NCI-H2107 treated with DMSO at 0.1 percent for 48 hours (cell line): ENCODE results near the gene SEMA3G.

Experiments
- DNase-seq: peaks from one replicate; lab custom pipeline; 2025; ENCODE audit not compliant: unreplicated experiment; lab: John Stamatoyannopoulos, UW

SEMA3G gene

GRCh38 chr3:52454250-52454937 is 9.5 kb upstream of the SEMA3G start:
- no peak for DNase-seq

GRCh38 chr3:52453496-52454249 is 8.8 kb upstream of the SEMA3G start, which contains the start of gene TNNC1:
Gene TNNC1, minus strand, starts transcription at chr3:52454041. Its CDS starts 26 bp downstream, at chr3:52454015.
- no peak for DNase-seq

GRCh38 chr3:52452570-52453221 is 7.8 kb upstream of the SEMA3G start:
- no peak for DNase-seq

- DNase-seq = no peak
These were observed 7.2 kb upstream of the SEMA3G start for GRCh38 chr3:52452126-52452525.

- no peak for DNase-seq
These were observed 6.6 kb upstream of the SEMA3G start for GRCh38 chr3:52451237-52452083.

GRCh38 chr3:52450489-52451236 is 5.8 kb upstream of the SEMA3G start:
- no peak for DNase-seq

GRCh38 chr3:52447512-52448355 is 2.8 kb upstream of the SEMA3G start:
- no peak for DNase-seq

GRCh38 chr3:52446631-52447511 is 2.0 kb upstream of the SEMA3G start:
- no peak for DNase-seq

- DNase-seq = no peak
These were observed 1.1 kb upstream of the SEMA3G start for GRCh38 chr3:52446042-52446441.

GRCh38 chr3:52443791-52444687 is 864 bp downstream of the SEMA3G start:
- DNase-seq = no peak

GRCh38 chr3:52443268-52443610 is 1.7 kb downstream of the SEMA3G start:
- no peak for DNase-seq

GRCh38 chr3:52442409-52443267 is 2.3 kb downstream of the SEMA3G start:
- no peak for DNase-seq

- DNase-seq = no peak
These were observed 3.1 kb downstream of the SEMA3G start for GRCh38 chr3:52441772-52442332.

- DNase-seq = no peak
These were observed 3.7 kb downstream of the SEMA3G start for GRCh38 chr3:52441091-52441771.

GRCh38 chr3:52440671-52441070 is 4.2 kb downstream of the SEMA3G start:
- no peak for DNase-seq

- DNase-seq = no peak
These were observed 4.7 kb downstream of the SEMA3G start for GRCh38 chr3:52440249-52440551.
